ENCODE measurements around the gene SAC3D1. TPM values are rescaled to one million over a fixed set of nuclear protein-coding genes. Genes with fewer than 3 reads are reported as not detected.

The SAC3D1 gene
- total and polyA plus RNA-seq, 2 of the 8 experiments (the other 6 are each of a cell fraction or from before 2014, with no cell fraction given) = 19.4 to 25.8 TPM

- TF ChIP-seq ATF3 (IDR thresholded peaks at IDR 0.05; ENCODE audit: insufficient read depth, low read depth, low read length) (no peak), JUND (IDR thresholded peaks at IDR 0.05; ENCODE audit: low read length) (no peak), RBBP5 (IDR thresholded peaks at IDR 0.05; ENCODE audit: borderline replicate concordance, low read depth, low read length) (no peak), HDAC6 (IDR thresholded peaks at IDR 0.05; ENCODE audit: low read depth, low read length) (no peak), GABPA (IDR thresholded peaks at IDR 0.05; ENCODE audit: borderline replicate concordance, insufficient read depth, low read length) (no peak), RAD21 (IDR thresholded peaks at IDR 0.05 in 1 of 2, conservative IDR thresholded peaks at IDR 0.05 in 1 of 2; ENCODE audit: low read depth in 2 of 2, low read length in 2 of 2) (no peak), TEAD4 (IDR thresholded peaks at IDR 0.05; ENCODE audit: low read depth, low read length) (no peak)
Observed at GRCh38 chr11:65064847-65065240, 23.8 kb downstream of the SAC3D1 start (continued).
